HEK293 (cell line): ENCODE results near the gene TRIM40.

Experiments
- CTCF ChIA-PET: fragments of 350-600 bp; formaldehyde crosslinking; extraction: SDS; loops from one replicate; lab custom pipeline; 2021; ENCODE audit warnings: antibody characterized with exemption; lab: Yijun Ruan, JAX
- POLR2A ChIA-PET: fragments of 300-600 bp; formaldehyde crosslinking; extraction: SDS; loops from one replicate; lab custom pipeline; 2020; ENCODE audit warnings: antibody characterized with exemption, inconsistent platforms; lab: Yijun Ruan, JAX
- H3K27ac ChIP-seq: fragments of 200-500 bp; sonication (Bioruptor generic); 2 replicates; pipeline ENCODE4 v1.5.1; 2014; ENCODE audit warnings: low read depth, low read length, control low read depth, inconsistent platforms; ENCODE audit errors: extremely low read depth
- H3K36me3 ChIP-seq, 2 experiments: fragments of 200-500 bp in 1 of 2; sonication (Bioruptor generic) in 1 of 2; 1 replicate in 1 of 2; 2 replicates in 1 of 2; pipeline ENCODE4 v1.5.1; 2014 to 2017; ENCODE audit warnings: inconsistent platforms in 2 of 2, low read length in 2 of 2; ENCODE audit not compliant: control insufficient read depth in 2 of 2, insufficient read depth in 1 of 2
- H3K4me1 ChIP-seq: fragments of 200-500 bp; sonication (Bioruptor generic); 2 replicates; pipeline ENCODE4 v1.5.1; 2014; ENCODE audit warnings: mild to moderate bottlenecking, low read length, inconsistent platforms; ENCODE audit not compliant: control insufficient read depth, insufficient read depth
- H3K4me3 ChIP-seq: 2 replicates; pipeline ENCODE4 v1.5.1; 2011; ENCODE audit warnings: low read depth, mild to moderate bottlenecking, control low read depth, low read length, moderate library complexity
- H3K9me3 ChIP-seq: fragments of 200-500 bp; sonication (Bioruptor generic); 2 replicates; pipeline ENCODE4 v1.5.1; 2014; ENCODE audit warnings: low read depth, low read length, inconsistent platforms; ENCODE audit not compliant: control insufficient read depth, insufficient read depth
- EGR2 ChIP-seq: fragments of 450-650 bp; formaldehyde crosslinking; IDR thresholded peaks from 2 replicates; pipeline ENCODE4 v1.5.1; 2016; ENCODE audit warnings: low read depth, missing biosample characterization, missing genetic modification characterization
- KLF9 ChIP-seq: fragments of 450-650 bp; formaldehyde crosslinking; IDR thresholded peaks from 2 replicates; pipeline ENCODE4 v1.5.1; 2016; ENCODE audit warnings: missing biosample characterization, missing genetic modification characterization, low read depth
- ZFHX2 ChIP-seq: fragments of 450-650 bp; formaldehyde crosslinking; conservative IDR thresholded peaks from 2 replicates; pipeline ENCODE4 v1.5.1; 2016; ENCODE audit warnings: missing biosample characterization, missing genetic modification characterization
- ZNF146 ChIP-seq: fragments of 450-650 bp; formaldehyde crosslinking; IDR thresholded peaks from 2 replicates; pipeline ENCODE4 v1.5.1; 2016; ENCODE audit warnings: missing biosample characterization, missing genetic modification characterization
- ZNF169 ChIP-seq: fragments of 450-650 bp; formaldehyde crosslinking; IDR thresholded peaks from 2 replicates; pipeline ENCODE4 v1.5.1; 2016; ENCODE audit warnings: missing biosample characterization, missing genetic modification characterization
- ZNF292 ChIP-seq: fragments of 450-650 bp; formaldehyde crosslinking; IDR thresholded peaks from 2 replicates; pipeline ENCODE4 v1.5.1; 2016; ENCODE audit warnings: low read depth, missing biosample characterization, missing genetic modification characterization, borderline replicate concordance
- ZNF324 ChIP-seq: fragments of 450-650 bp; formaldehyde crosslinking; IDR thresholded peaks from 2 replicates; pipeline ENCODE4 v1.5.1; 2016; ENCODE audit warnings: missing biosample characterization, missing genetic modification characterization
- ZNF660 ChIP-seq: fragments of 450-650 bp; IDR thresholded peaks from 2 replicates; pipeline ENCODE4 v1.5.1; 2018; ENCODE audit warnings: missing biosample characterization, mild to moderate bottlenecking, missing genetic modification characterization
- ZNF664 ChIP-seq: fragments of 450-650 bp; formaldehyde crosslinking; IDR thresholded peaks from 2 replicates; pipeline ENCODE4 v1.5.1; 2016; ENCODE audit warnings: missing biosample characterization, missing genetic modification characterization
- ZNF792 ChIP-seq: fragments of 450-650 bp; formaldehyde crosslinking; IDR thresholded peaks from 2 replicates; pipeline ENCODE4 v1.5.1; 2016; ENCODE audit warnings: missing biosample characterization, missing genetic modification characterization
- ZSCAN16 ChIP-seq: fragments of 450-650 bp; formaldehyde crosslinking; IDR thresholded peaks from 2 replicates; pipeline ENCODE4 v1.5.1; 2016; ENCODE audit warnings: missing biosample characterization, missing genetic modification characterization
- ZSCAN23 ChIP-seq: fragments of 450-650 bp; formaldehyde crosslinking; IDR thresholded peaks from 2 replicates; pipeline ENCODE4 v1.5.1; 2016; ENCODE audit warnings: missing biosample characterization, missing genetic modification characterization
- ZSCAN4 ChIP-seq: fragments of 450-650 bp; formaldehyde crosslinking; IDR thresholded peaks from 2 replicates; pipeline ENCODE4 v1.5.1; 2017; ENCODE audit warnings: missing biosample characterization, missing genetic modification characterization
- ZSCAN5A ChIP-seq: fragments of 450-650 bp; formaldehyde crosslinking; IDR thresholded peaks from 2 replicates; pipeline ENCODE4 v1.5.1; 2016; ENCODE audit warnings: missing biosample characterization, missing genetic modification characterization

Gene TRIM40

GRCh38 chr6:30152016-30152673 lies 16.2 kb downstream of the TRIM40 start:
- Histone ChIP-seq H3K4me1 (peaks cover 27% of the 10 kb centered on the region), H3K27ac (no peak overlapping the region), H3K4me3 (no peak overlapping the region), H3K36me3 (no peaks in the 10 kb centered on the region), H3K9me3 (no peaks in the 10 kb centered on the region)
- POLR2A ChIA-PET: no interaction called here
- CTCF ChIA-PET: interaction anchor here (0.5 to 6.3 kb wide), 6 partner anchors 8 to 121 kb away, joined by 3 to 80 read pairs (median 4); no protein-coding TSS in a partner anchor
- TF ChIP-seq ZNF792 (tag by site-specific recombination) (no peak), ZSCAN5A (tag by site-specific recombination) (no peak), ZSCAN16 (tag by site-specific recombination) (0 out of 2 replicates have a peak, but pooled peaks have one; percentile 24), ZNF664 (peak; percentile 97)

GRCh38 chr6:30152910-30153610 lies 17.1 kb downstream of the TRIM40 start:
- Histone ChIP-seq H3K27ac (no peak overlapping the region), H3K4me1 (peaks cover 27% of the 10 kb centered on the region), H3K9me3 (no peaks in the 10 kb centered on the region), H3K4me3 (no peak overlapping the region), H3K36me3 (no peaks in the 10 kb centered on the region)
- CTCF ChIA-PET: interaction anchor here (0.7 to 6.3 kb wide), 4 partner anchors 9 to 107 kb away, joined by 3 to 80 read pairs (median 4); no protein-coding TSS in a partner anchor
- TF ChIP-seq ZSCAN4 (no peak), ZNF660 (0 out of 2 replicates have a peak, but pooled peaks have one; percentile 32)
- TF ChIP-seq, all 188 proteins: peak for 1
- POLR2A ChIA-PET: no interaction called here

GRCh38 chr6:30154061-30154460 lies 18.1 kb downstream of the TRIM40 start:
- POLR2A ChIA-PET: interaction anchor here (0.8 to 0.9 kb wide), 2 partner anchors 24 to 93 kb away, joined by 3 to 4 read pairs; partner anchors contain the start of gene POLR1H
- H3K9me3 ChIP-seq: no peaks in the 10 kb centered on the region
- TF ChIP-seq ZNF292 (tag by site-specific recombination) (no peak), KLF9 (tag by site-specific recombination) (0 out of 2 replicates have a peak, but pooled peaks have one; percentile 26), ZFHX2 (tag by site-specific recombination) (peak; percentile 93), ZNF169 (no peak), ZNF146 (no peak), ZNF324 (no peak), EGR2 (tag by site-specific recombination) (peak; percentile 89), ZSCAN23 (no peak)
- peak overlapping the region; percentile 67; the same call in 1 of the 2 replicates for H3K27ac ChIP-seq
- H3K4me1 ChIP-seq: peaks cover 27% of the 10 kb centered on the region
- no peak overlapping the region for H3K4me3 ChIP-seq
- CTCF ChIA-PET: interaction anchor here (2.7 to 6.3 kb wide), 2 partner anchors 22 to 50 kb away, joined by 24 to 80 read pairs; no protein-coding TSS in a partner anchor
- no peaks in the 10 kb centered on the region for H3K36me3 ChIP-seq
